Activated gamma-delta T cell treated with Interleukin-2 at 50 U/mL for 16 hours (primary cell): Measurements from ENCODE around the gene TUBA3E.
"Not testable (repeated sequence)": the region's sequence is repeated elsewhere in the genome, so short reads cannot be mapped to it uniquely, and the experiment has no call there.

Source experiments
- DNase-seq: peaks from one replicate; pipeline ENCODE4 v3.0.0-alpha.2; 2020

TUBA3E gene

GRCh38 chr2:130198343-130198742 is at the start of gene TUBA3E:
Gene TUBA3E (minus strand): TSS chr2:130198439. CDS start chr2:130198360, 79 bp downstream.
- no peak for DNase-seq

- no peak for DNase-seq
Measured at GRCh38 chr2:130246430-130246829, 48.2 kb upstream of the TUBA3E start.

- no peak for DNase-seq
Measured at GRCh38 chr2:130245976-130246375, 47.7 kb upstream of the TUBA3E start.

- no peak for DNase-seq
Measured at GRCh38 chr2:130243359-130243758, 45.1 kb upstream of the TUBA3E start.

- no peak for DNase-seq
Measured at GRCh38 chr2:130241041-130241707, 42.9 kb upstream of the TUBA3E start.

GRCh38 chr2:130239581-130239980 is 41.3 kb upstream of the TUBA3E start:
- not testable (repeated sequence) for DNase-seq

- not testable (repeated sequence) for DNase-seq
Measured at GRCh38 chr2:130233066-130233465, 34.8 kb upstream of the TUBA3E start.

- no peak for DNase-seq
Measured at GRCh38 chr2:130231656-130232055, 33.4 kb upstream of the TUBA3E start.

GRCh38 chr2:130230907-130231306 is 32.7 kb upstream of the TUBA3E start:
- not testable (repeated sequence) for DNase-seq

GRCh38 chr2:130230376-130230775 is 32.1 kb upstream of the TUBA3E start:
- DNase-seq: not testable (repeated sequence)

- DNase-seq: not testable (repeated sequence)
Measured at GRCh38 chr2:130229161-130229510, 30.9 kb upstream of the TUBA3E start.

- DNase-seq: not testable (repeated sequence)
Measured at GRCh38 chr2:130228467-130229160, 30.4 kb upstream of the TUBA3E start.

- DNase-seq: not testable (repeated sequence)
Measured at GRCh38 chr2:130228005-130228404, 29.8 kb upstream of the TUBA3E start.

- not testable (repeated sequence) for DNase-seq
Measured at GRCh38 chr2:130222523-130222922, 24.3 kb upstream of the TUBA3E start.

GRCh38 chr2:130220505-130220904 is 22.3 kb upstream of the TUBA3E start:
- DNase-seq: not testable (repeated sequence)

- not testable (repeated sequence) for DNase-seq
Measured at GRCh38 chr2:130219147-130219546, 20.9 kb upstream of the TUBA3E start.

- DNase-seq: not testable (repeated sequence)
Measured at GRCh38 chr2:130207051-130207450, 8.8 kb upstream of the TUBA3E start.

GRCh38 chr2:130203150-130203549 is 4.9 kb upstream of the TUBA3E start:
- not testable (repeated sequence) for DNase-seq

GRCh38 chr2:130202518-130202917 is 4.3 kb upstream of the TUBA3E start:
- DNase-seq: not testable (repeated sequence)

- DNase-seq: not testable (repeated sequence)
Measured at GRCh38 chr2:130196052-130196451, 2.2 kb downstream of the TUBA3E start.

- DNase-seq: not testable (repeated sequence)
Measured at GRCh38 chr2:130195089-130195635, 3.1 kb downstream of the TUBA3E start.

- DNase-seq: not testable (repeated sequence)
Measured at GRCh38 chr2:130193824-130194223, 4.4 kb downstream of the TUBA3E start.

GRCh38 chr2:130192451-130192850 is 5.8 kb downstream of the TUBA3E start:
- not testable (repeated sequence) for DNase-seq

- DNase-seq: not testable (repeated sequence)
Measured at GRCh38 chr2:130191319-130191718, 6.9 kb downstream of the TUBA3E start.
